Activated naive CD8-positive, alpha-beta T cell treated with anti-CD3 and anti-CD28 coated beads, Interleukin-2, amount 50 U/mL, for 16 hours (primary cell): ENCODE results near the gene HIRIP3.

Source experiments
- DNase-seq: peaks from one replicate; pipeline ENCODE4 v3.0.0-alpha.2; 2020; ENCODE audit warnings: low read depth, low spot score

The HIRIP3 gene

GRCh38 chr16:29983420-29984136 is 11.8 kb downstream of the HIRIP3 start:
- DNase-seq, result no peak

GRCh38 chr16:29982560-29983419 is 12.6 kb downstream of the HIRIP3 start:
- DNase-seq, result no peak

- DNase-seq, result no peak
Observed at GRCh38 chr16:29978564-29979270, 16.7 kb downstream of the HIRIP3 start.

- no peak for DNase-seq
Observed at GRCh38 chr16:29978081-29978480, 17.3 kb downstream of the HIRIP3 start.

GRCh38 chr16:29977063-29977825 is 18.2 kb downstream of the HIRIP3 start:
- no peak for DNase-seq

- DNase-seq, result no peak
Observed at GRCh38 chr16:29975811-29976511, 19.5 kb downstream of the HIRIP3 start.

GRCh38 chr16:29975134-29975538 is 20.3 kb downstream of the HIRIP3 start:
- no peak for DNase-seq

- no peak for DNase-seq
Observed at GRCh38 chr16:29974291-29975133, 20.9 kb downstream of the HIRIP3 start.

- peak; percentile 95 for DNase-seq
Observed at GRCh38 chr16:29973384-29974246, 21.8 kb downstream of the HIRIP3 start, which contains the start of gene TAOK2. Gene TAOK2 (plus strand): TSS chr16:29973868. CDS start chr16:29977773, 3,905 bp downstream.

GRCh38 chr16:29972992-29973383 is 22.4 kb downstream of the HIRIP3 start:
- no peak for DNase-seq

- no peak for DNase-seq
Observed at GRCh38 chr16:29972500-29972899, 22.9 kb downstream of the HIRIP3 start.

GRCh38 chr16:29971304-29971703 is 24.1 kb downstream of the HIRIP3 start:
- no peak for DNase-seq

- DNase-seq, result no peak
Observed at GRCh38 chr16:29968205-29968604, 27.2 kb downstream of the HIRIP3 start.

GRCh38 chr16:29963021-29963743 is 32.2 kb downstream of the HIRIP3 start:
- DNase-seq, result no peak

- DNase-seq, result no peak
Observed at GRCh38 chr16:29962344-29962994, 32.9 kb downstream of the HIRIP3 start.

GRCh38 chr16:29961479-29962343 is 33.7 kb downstream of the HIRIP3 start, which contains the start of gene TMEM219:
Gene TMEM219 (plus strand): TSS chr16:29962079. CDS start chr16:29963144, 1,065 bp downstream.
- peak; percentile 83 for DNase-seq

GRCh38 chr16:29961127-29961478 is 34.3 kb downstream of the HIRIP3 start:
- no peak for DNase-seq
